Activated T-helper 2 cell treated with anti-CD3 and anti-CD28 coated beads, Interferon-gamma antibody, Interleukin-2, Interleukin-4, amounts not matched to agents 10 μg/mL and 5 μg/mL and 100 μg/mL, durations not matched to agents 14 hours and 24 hours and 36 hours (primary cell): ENCODE measurements around the gene TTYH2. TPM values are rescaled to one million over a fixed set of nuclear protein-coding genes. Genes with fewer than 3 reads are reported as not detected.

Experiments
- DNase-seq: peaks from one replicate; pipeline ENCODE4 v3.0.0; 2021; ENCODE audit warnings: low spot score
- H3K27ac Mint-ChIP-seq: one replicate; pipeline ENCODE4 v1.8.0; 2021; ENCODE audit warnings: mixed read lengths
- H3K27me3 Mint-ChIP-seq: one replicate; pipeline ENCODE4 v1.8.0; 2021; ENCODE audit warnings: low read depth, mixed read lengths
- H3K36me3 Mint-ChIP-seq: one replicate; pipeline ENCODE4 v1.8.0; 2021; ENCODE audit warnings: low read depth, mixed read lengths
- H3K4me1 Mint-ChIP-seq: one replicate; pipeline ENCODE4 v1.8.0; 2021; ENCODE audit warnings: low read depth, mixed read lengths
- H3K4me3 Mint-ChIP-seq: one replicate; pipeline ENCODE4 v1.8.0; 2021; ENCODE audit warnings: low read depth, mild to moderate bottlenecking, moderate library complexity, mixed read lengths
- H3K9me3 Mint-ChIP-seq: one replicate; pipeline ENCODE4 v1.8.0; 2021; ENCODE audit warnings: mixed read lengths
- intact Hi-C: fragments of 100-400 bp; cut with micrococcal nuclease; formaldehyde crosslinking; loops from one replicate; pipeline ENCODE4 v1.15.1; 2023
- total RNA-seq: library from RNA; stranded (reverse); gene quantifications from 2 replicates; pipeline ENCODE4 v1.2.3, GENCODE V29; 2022

The TTYH2 gene
- total RNA-seq, 1 donor from 2014 or later: 17.0 TPM

DNA sequence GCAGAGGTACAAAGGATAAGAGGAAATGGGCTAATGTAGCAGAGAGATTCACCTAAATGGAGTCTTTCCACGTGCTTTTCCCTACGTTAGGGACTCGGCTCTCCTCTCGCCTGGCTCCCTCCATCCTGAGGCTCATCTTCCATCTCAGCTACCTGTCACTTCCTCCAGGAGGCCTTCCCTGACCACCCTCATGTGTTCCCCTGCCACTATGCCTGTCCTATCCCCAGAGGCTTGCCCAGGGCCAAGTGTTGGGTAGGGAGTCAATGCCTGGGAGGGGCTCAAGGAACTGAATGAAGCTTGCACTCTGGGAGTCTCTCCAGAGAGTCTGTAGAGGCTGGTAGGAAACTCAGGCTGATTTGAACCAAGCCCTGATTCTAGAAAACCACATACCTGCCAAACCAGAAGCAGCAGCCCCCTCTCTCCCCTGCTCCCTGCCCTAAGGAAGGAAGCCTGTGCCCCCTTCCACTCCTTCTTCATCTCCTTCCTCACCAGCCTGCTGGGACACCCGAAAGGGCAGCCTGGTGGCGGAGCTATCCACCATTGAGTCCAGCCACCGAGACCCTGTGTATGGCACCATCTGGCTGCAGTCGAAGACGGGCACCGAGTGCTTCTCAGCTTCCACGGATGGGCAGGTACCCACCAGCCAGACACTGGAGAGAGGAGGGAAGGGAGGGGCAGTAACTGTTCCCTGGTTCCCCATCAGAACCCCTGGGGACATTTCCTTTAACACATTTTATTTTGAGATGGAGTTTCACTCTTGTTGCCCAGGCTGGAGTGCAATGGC lies 86.0 kb downstream of the TTYH2 start:
- Mint-ChIP-seq H3K27ac (peak overlapping the region; percentile 55), H3K4me3 (no peak overlapping the region), H3K27me3 (peaks cover 4% of the 10 kb centered on the region), H3K4me1 (peaks cover 23% of the 10 kb centered on the region), H3K9me3 (peaks cover 4% of the 10 kb centered on the region), H3K36me3 (no peaks in the 10 kb centered on the region)
- intact Hi-C loops: loop anchor here (5.0 to 10.0 kb wide), 2 partner anchors 158 to 235 kb away; partner anchors contain the start of gene CD300LB
- DNase-seq: no peak

DNA sequence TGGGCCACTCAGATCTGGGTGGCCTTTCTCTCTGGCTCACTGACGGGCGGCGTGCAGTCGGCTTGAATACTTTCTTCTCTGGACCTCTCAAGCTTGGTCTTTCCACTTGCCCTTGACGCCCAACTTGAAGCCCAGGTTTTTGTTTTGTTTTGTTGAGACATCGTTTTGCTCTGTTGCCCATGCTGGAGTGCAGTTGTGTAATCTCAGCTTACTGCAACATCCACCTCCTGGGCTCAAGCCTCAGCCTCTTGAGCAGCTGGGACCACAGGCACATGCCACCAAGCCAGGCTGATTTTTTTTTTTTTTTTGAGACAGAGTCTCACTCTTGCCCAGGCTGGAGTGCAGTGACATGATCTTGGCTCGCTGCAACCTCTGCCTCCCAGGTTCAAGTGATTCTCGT lies 89.9 kb downstream of the TTYH2 start:
- intact Hi-C loops: loop anchor here (10.0 kb wide), 1 partner anchor 231 kb away; the partner anchor contains the start of gene CD300LB
- peaks cover 3% of the 10 kb centered on the region for H3K36me3 Mint-ChIP-seq
- H3K4me3 Mint-ChIP-seq: no peak overlapping the region
- H3K27ac Mint-ChIP-seq: no peak overlapping the region
- DNase-seq: no peak
- peaks cover 9% of the 10 kb centered on the region for H3K27me3 Mint-ChIP-seq
- peaks cover 16% of the 10 kb centered on the region for H3K4me1 Mint-ChIP-seq
- no peaks in the 10 kb centered on the region for H3K9me3 Mint-ChIP-seq

DNA sequence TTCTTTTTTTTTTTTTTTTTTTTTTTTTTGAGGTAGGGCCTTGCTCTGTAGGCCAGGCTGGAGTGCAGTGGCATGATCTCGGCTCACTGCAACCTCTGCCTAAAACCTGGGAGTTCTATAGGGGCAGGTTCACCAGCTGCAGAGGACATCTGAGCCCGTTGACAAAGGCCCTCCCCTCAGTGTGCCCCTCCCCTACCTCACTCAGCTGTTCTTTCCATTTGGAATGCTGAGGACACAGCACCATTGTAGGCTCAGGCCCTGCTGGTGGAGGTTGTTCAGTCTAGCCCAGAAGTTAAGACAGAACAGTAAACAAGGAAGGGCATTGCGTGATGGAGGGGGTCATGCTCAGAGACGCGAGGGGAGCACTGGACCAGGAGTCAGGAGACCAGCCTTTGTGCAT lies 90.8 kb downstream of the TTYH2 start:
- intact Hi-C loops: loop anchor here (10.0 kb wide), 1 partner anchor 231 kb away; the partner anchor contains the start of gene CD300LB
- Mint-ChIP-seq H3K4me1 (peaks cover 17% of the 10 kb centered on the region), H3K4me3 (no peak overlapping the region), H3K27ac (no peak overlapping the region), H3K27me3 (peaks cover 10% of the 10 kb centered on the region), H3K36me3 (peaks cover 3% of the 10 kb centered on the region), H3K9me3 (no peaks in the 10 kb centered on the region)
- DNase-seq: no peak

DNA sequence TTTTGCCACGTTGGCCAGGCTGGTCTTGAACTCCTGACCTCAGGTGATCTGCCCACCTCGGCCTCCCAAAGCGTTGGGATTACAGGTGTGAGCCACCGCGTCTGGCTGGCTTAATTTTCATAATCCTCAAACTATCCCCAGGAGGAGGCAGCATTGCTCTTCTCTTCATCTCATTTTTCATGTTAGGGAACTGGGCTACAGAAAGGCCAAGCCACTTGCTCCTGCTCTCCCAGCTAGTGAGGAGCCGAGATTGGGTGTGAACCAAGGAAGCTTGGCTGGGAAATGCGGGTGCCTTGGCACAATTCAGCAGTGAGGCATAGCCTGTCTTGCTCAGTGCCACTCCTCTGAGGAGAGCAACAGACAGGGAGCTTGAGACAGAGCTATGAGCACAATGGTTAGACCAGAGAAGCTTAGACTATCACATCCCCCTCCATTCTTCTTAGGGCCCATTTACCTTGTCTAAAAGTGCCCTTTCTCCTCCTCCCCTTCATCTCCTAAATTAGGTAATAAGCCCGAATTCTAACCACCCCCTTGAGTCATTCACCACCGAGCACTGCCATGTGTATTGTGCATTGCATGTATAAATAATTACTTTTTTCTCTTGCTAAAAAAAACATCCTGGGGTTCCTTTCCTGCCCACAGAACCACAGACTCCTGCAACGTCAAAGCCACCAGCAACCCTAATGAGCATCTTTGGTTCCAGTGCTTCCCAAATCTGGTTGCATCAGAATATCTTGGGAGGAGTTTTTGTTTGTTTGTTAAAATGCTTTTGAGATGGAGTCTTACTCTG lies 92.7 kb downstream of the TTYH2 start:
- Mint-ChIP-seq H3K36me3 (peaks cover 3% of the 10 kb centered on the region), H3K27me3 (peaks cover 9% of the 10 kb centered on the region), H3K4me3 (no peak overlapping the region), H3K4me1 (peaks cover 15% of the 10 kb centered on the region), H3K9me3 (no peaks in the 10 kb centered on the region), H3K27ac (no peak overlapping the region)
- intact Hi-C loops: loop anchor here (10.0 kb wide), 1 partner anchor 229 kb away; the partner anchor contains the start of gene CD300LB
- DNase-seq: no peak

DNA sequence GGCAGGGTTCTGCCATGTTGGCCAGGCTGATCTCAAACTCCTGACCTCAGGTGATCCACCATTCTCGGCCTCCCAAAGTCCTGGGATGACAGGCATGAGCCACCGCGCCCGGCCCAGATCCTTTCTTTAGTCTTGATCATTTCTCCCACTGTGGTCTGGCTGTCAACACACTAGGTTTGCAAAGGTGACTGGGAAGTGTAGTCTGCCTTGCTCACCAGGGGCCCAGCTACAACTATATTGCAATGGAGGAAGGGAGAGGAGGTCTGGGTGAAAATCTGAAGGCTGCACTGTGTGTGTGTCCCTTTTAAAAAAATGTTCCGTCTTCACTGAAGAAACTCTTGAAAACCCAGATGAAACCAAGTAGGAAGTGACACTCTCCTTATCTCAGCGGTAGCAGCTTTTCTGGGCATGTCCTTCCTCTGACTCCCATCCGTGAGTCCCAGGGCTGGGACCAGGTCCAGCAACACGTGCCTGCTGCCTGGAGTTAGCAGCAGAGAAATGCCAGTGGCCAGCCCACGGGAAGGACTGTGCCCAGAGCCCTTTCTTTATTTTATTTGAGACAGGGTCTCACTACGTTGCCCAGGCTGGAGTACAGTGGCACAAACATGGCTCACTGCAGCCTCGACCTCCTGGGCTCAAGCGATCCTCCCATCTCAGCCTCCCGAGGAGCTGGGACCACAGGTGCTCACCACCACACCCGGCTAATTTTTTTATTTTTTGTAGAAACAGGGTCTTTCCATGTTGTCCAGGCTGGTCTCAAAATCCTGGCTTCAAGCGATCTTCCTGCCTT lies 94.8 kb downstream of the TTYH2 start:
- no peak for DNase-seq
- peaks cover 11% of the 10 kb centered on the region for H3K4me1 Mint-ChIP-seq
- H3K9me3 Mint-ChIP-seq: peaks cover 6% of the 10 kb centered on the region
- peaks cover 9% of the 10 kb centered on the region for H3K27me3 Mint-ChIP-seq
- peaks cover 3% of the 10 kb centered on the region for H3K36me3 Mint-ChIP-seq
- H3K27ac Mint-ChIP-seq: no peak overlapping the region
- H3K4me3 Mint-ChIP-seq: no peak overlapping the region
- intact Hi-C loops: loop anchor here (10.0 kb wide), 1 partner anchor 227 kb away; the partner anchor contains the start of gene CD300LB

DNA sequence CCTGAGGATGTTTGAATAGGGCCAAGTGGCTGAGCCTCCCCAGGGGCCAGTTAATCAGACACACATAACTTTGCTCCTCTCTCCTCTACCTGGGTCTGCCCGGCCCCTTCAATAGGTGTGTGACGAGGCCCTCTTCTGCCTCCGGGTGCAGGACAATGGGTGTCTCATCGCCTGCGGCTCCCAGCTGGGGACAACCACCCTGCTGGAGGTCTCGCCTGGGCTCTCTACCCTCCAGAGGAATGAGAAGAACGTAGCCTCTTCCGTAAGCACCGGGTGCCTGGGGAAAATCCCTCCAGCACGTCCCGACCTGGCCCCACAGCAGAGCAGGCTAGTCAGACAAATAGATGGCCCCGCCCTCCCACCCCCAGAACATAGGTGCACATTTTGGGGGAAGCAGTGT lies 96.5 kb downstream of the TTYH2 start:
- peaks cover 11% of the 10 kb centered on the region for H3K4me1 Mint-ChIP-seq
- no peak for DNase-seq
- H3K27ac Mint-ChIP-seq: no peak overlapping the region
- H3K4me3 Mint-ChIP-seq: no peak overlapping the region
- peaks cover 6% of the 10 kb centered on the region for H3K9me3 Mint-ChIP-seq
- peaks cover 3% of the 10 kb centered on the region for H3K36me3 Mint-ChIP-seq
- intact Hi-C loops: loop anchor here (10.0 kb wide), 1 partner anchor 225 kb away; the partner anchor contains the start of gene CD300LB
- H3K27me3 Mint-ChIP-seq: peaks cover 9% of the 10 kb centered on the region

Other genes starting within 250 kb of the TTYH2 start
- 1,248 and 1,338 TPM in 2 replicates for gene RPL38, start 9.9 kb upstream of the TTYH2 start, total RNA-seq
- 0.55 and 0.75 TPM in 2 replicates for gene DNAI2, start 60.7 kb downstream of the TTYH2 start, total RNA-seq
- 0.14 TPM in 1 of 2 replicates, not detected in the other for gene KIF19, start 112.7 kb downstream of the TTYH2 start, total RNA-seq
- not detected in 2 replicates for gene BTBD17, start 148.3 kb downstream of the TTYH2 start, total RNA-seq
- not detected in 2 replicates for gene GPR142, start 153.9 kb downstream of the TTYH2 start, total RNA-seq
- gene GPRC5C, start 218.5 kb downstream of the TTYH2 start, total RNA-seq: 0.44 and 0.89 TPM in 2 replicates